CD4-positive, alpha-beta T cell treated with Interleukin-4 for 1 hour (primary cell): ENCODE results near the gene TMEM19.
"Not testable (repeated sequence)": the region's sequence is repeated elsewhere in the genome, so short reads cannot be mapped to it uniquely, and the experiment has no call there.

Experiments
- DNase-seq, 2 donors: peaks; one replicate each; pipeline ENCODE4 v3.0.0-alpha.2; 2020 to 2022

The TMEM19 gene

DNA sequence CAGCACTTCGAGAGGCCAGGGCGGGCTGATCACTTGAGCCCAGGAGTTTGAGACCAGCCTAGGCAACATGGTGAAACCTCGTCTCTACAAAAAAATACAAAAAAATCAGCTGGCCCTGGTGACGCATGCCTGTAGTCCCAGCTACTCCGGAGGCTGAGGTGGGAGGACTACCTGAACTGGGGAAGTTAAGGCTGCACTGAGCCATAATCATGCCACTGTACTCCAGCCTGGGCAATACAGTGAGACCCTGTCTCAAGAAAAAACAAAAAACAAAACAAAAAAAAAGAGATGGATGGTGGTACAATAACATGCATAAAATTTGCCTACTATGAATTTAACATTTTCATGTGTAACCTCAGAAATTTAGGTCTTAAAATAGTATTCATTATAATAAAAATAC lies 19.6 kb upstream of the TMEM19 start:
- no peak for DNase-seq

DNA sequence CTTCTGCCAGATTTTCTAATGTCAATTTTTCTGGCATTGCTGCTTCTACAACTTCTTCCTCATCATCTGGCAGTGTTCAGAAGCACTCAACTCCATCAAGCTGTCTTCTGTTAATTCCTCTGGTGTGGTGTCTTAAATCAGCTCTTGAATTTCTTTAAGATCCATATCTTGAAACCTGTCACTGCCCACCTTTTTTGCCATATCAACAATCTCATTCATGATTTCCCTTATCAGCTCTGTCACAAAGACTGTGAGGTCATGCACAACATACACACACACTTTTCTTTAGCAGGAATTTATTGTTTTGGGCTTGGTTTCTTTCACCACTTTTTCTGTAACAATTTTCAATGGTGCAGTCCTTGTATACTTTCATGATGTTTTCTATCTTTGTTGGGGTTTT lies 14.6 kb upstream of the TMEM19 start:
- no peak for DNase-seq

DNA sequence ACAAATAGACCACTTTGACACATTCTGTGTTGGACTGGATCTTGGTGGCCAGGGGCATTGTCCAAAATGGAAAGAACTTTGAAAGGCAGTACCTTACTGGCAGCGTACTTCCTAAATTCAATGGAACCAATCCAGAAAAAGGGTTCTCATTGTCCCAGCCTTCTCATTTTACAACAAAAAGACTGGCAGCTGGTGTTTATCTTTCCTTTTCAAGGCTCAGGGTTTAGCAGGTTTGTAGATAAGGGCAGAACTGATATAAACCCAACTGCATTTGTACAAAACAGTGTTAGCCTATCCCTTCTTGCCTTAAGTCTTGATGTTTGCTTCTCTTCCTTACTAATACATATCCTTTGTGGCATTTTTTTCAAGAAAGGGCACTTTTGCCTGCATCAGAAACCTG lies 14.1 kb upstream of the TMEM19 start:
- no peak for DNase-seq

GRCh38 chr12:71682466-71682865 lies 3.4 kb upstream of the TMEM19 start:
- DNase-seq = no peak

DNA sequence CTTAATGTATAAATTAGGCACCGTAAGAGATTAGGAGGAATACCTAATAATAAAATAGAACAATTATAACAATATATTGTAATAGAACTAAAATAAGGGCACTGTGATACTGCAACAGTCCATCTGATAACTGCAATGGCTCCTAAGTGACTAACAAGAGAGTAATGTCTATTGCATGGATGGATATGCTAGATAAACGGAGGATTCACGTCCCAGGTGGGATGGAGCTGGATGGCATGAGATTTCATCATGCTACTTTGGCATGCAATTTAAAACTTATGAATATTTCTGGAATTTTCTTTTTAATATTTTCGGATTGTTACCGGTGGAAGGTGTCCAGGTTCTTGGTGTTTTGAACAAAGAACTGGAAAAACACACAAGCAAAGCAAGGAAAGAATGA lies 2.2 kb upstream of the TMEM19 start:
- DNase-seq = no peak

GRCh38 chr12:71684081-71684480 lies 1.8 kb upstream of the TMEM19 start:
- DNase-seq = peak in 1 of 2 donors; percentile 59

DNA sequence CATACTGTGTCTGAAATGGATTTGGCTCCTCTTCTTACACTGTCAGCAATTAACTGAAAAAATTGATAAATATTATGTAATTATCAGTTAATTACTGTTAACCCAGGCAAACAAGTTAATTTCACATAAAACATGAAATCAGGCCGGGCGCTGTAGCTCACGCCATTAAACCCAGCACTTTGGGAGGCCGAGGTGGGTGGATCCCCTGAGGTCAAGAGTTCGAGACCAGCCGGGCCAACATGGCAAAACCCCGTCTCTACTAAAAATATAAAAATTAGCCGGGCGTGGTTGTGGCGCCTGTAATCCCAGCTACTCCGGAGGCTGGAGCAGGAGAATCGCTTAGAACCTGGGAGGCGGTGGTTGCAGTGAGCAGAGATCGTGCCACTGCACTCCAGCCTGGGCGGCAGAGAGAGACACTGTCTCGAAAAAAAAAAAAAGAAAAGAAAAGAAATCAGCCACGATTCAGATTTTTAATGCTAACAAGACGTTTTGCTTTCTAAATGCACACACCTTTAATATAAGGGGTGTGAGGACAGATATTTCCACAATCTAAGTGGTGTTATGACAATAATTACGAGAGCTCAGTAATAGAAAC lies 473 bp upstream of the TMEM19 start:
- DNase-seq = no peak

- no peak for DNase-seq
These were observed 760 bp downstream of the TMEM19 start for GRCh38 chr12:71686658-71687025.

- DNase-seq = not testable (repeated sequence)
These were observed 1.3 kb downstream of the TMEM19 start for GRCh38 chr12:71687172-71687571.

- DNase-seq = no peak
These were observed 3.2 kb downstream of the TMEM19 start for GRCh38 chr12:71688961-71689570.

DNA sequence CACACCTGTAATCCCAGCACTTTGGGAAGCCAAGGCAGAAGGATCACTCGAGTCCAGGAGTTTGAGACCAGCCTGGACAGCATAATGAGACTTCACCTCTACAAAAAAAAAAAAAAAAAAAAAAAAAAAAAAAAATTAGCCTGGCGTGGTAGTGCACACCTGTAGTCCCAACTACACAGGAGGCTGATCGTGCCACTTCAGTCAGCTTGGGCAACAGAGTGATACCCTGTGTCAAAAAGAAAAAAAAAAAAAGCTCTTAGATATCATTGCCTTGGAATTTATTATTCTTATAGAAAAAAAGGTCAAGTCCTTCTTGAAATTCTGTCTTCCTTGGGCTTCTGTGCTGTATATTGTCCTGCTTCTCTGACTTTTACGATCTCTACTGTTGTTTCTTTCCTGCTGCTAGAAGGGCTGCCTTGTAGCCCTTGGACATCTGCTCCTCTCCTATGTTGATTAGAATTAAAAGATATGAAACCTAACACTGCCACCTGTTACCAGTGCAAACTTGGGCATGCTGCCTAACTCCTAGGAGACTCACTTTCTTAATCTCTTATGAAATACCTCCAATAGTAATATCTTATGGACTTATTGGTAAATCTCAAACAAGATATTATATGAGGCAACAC lies 5.7 kb downstream of the TMEM19 start:
- DNase-seq = no peak

GRCh38 chr12:71693126-71693525 lies 7.2 kb downstream of the TMEM19 start:
- DNase-seq = no peak

DNA sequence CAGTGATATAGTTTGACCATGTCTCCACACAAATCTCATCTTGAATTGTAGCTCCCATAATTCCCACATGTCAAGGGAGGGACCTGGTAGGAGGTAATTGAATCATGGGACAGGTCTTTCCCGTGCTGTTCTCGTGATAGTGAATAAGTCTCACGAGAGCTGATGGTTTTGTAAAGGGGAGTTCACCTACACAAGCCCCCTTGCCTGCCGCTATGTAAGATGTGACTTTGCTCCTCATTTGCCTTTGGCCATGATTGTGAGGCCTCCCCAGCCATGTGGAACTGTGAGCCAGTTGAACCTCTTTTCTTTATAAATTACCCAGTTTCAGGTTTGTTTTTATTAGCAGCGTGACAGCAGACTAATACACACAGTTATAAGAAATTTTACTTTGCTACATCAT lies 7.8 kb downstream of the TMEM19 start:
- DNase-seq = not testable (repeated sequence)

DNA sequence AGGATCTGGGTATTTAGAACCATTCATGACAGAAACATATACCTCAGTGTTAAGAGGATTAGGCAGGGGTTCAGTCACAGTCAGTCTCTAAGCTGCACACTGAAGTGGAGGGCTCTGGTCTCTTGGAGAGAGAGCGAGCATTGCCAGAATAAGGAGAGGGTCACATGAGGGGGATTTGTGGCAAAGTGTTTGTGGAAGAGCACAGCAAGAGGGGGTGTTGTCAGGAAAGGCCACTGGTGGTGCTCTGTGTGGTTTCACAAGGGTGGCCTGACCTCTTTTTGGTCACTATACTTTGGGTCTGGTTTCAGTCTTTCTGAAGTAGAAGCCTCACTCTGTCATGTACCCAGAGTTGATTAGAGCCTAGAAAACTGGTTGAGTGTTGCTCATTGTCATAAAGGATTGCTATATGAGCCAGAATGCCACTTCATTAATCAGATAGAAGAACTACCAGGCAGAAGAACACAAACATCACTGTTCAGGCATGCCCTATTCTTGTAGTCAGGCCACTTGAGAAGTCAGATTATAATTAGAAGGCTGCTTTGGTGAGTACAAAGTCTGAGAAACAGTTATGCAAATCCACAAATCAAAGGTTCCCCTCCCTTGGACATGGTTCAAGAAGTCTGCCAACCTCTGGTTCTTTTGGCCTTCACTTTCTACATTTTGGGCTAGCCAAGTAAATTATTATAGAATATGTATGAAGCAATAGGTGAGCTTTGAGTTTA lies 8.4 kb downstream of the TMEM19 start:
- DNase-seq = no peak

DNA sequence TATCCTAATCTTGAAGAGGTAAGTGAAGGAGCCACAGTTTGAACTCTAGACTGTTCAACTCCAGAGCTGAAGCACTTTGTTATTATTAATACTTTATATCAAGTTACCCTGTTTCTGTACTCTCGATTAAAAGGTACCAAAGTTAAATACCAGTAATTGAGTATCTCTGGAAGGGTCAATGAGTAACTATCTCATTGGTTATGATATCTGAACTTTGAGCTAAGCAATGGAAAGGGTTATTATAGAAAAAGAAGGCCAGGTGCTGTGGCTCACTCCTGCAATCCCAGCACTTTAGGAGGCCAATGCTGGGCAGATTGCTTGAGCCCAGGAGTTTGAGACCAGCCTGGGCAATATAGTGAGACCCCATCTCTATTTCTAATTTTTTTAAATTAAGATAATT lies 9.9 kb downstream of the TMEM19 start:
- DNase-seq = no peak

DNA sequence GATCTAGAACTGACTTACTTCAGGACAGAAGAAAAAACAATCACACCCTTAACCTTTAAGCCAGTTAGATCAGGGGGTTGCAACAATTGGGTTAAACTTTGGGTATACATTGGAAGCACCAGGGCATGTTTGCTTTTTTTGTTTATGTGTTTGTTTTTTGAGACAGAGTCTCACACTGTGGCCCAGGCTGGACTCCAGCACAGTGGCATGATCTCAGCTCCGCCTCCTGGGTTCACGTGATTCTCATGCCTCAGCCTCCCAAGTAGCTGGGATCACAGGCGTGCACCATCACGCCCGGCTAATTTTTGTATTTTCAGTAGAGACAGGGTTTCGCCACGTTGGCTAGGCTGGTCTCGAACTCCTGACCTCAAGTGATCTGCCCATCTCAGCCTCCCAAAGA lies 16.3 kb downstream of the TMEM19 start:
- DNase-seq = not testable (repeated sequence)

GRCh38 chr12:71702590-71702989 lies 16.7 kb downstream of the TMEM19 start:
- DNase-seq = no peak

DNA sequence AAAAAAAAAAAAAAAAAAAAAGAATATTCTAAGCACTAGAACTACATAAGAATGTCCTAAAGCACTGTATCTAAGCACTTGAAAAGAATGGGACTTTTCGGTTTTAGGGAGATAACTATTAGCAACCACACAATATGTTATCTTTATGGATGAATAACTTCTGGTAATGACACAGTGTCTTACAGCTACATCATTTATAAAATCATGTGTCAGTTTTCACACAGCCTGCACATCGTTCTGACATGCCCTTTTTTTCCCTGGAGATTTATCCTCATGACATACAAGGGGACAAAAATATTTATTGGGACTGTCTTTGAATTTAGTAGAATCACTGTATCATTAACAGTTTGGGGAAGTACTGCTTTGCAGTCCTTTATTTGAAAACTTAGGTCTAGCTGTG lies 17.3 kb downstream of the TMEM19 start:
- DNase-seq = no peak

GRCh38 chr12:71704920-71705319 lies 19.0 kb downstream of the TMEM19 start:
- no peak for DNase-seq

DNA sequence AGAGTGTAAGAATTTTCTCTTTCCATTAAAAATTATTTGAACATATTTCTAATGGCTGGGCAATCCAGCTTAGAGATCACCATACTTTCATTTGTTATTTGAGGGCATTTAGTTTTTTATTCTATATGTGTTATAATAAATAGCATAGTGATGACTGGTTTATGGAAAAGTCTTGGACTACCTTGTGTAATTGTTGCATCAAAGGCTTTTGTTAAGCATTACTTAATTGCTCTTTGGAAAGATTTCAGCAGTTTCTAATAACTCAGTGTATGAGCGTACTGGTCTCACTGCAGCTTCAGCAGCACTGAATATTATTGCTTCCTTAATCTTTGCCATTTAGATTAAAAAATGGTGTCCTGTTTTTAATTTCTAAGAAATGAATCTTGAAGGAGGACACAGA lies 22.8 kb downstream of the TMEM19 start:
- DNase-seq = no peak

DNA sequence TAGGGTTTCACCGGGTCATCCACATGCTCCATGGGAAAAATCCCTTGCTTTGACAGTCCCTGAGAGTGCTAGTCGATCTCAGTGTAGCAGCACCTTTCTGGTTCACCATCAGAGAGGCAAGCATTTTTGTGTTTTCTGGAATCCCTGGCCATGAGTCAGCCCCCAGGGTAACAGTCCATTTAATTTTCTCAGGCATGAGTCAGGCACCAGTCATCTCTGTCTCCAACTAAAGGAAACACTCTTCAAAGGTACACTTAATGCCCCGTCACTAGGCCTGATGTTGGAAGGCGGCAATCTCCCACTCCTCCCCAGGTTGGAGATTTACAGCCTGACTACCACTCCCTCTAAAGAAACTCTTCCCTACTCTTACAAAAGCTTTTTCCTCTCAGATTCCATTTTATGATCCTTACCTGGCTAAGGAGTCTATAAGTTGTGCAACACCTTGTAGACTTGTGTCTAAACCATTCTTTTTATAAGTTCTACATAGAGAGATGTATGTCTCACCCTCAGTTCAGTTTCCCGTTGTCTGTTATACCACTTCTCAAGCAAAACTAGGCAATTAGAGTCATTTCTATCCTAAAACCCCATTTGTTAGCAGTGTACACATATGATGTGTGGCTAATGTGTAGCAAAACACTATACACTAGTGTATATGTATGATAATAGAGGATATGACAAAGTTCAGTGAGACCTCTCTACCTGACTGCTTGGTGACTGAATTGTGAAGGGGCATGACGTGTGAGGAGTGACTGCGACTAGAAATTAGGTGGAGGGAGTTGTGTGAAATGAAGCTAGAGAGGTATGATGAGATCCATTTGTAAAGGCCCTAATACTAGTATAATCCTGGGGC lies 24.6 kb downstream of the TMEM19 start:
- DNase-seq = no peak

- DNase-seq = no peak
These were observed 32.7 kb downstream of the TMEM19 start for GRCh38 chr12:71718611-71719010.
